WTC11 (cell line): Measurements from ENCODE around the gene ATP6V1C2. TPM values are rescaled to one million over a fixed set of nuclear protein-coding genes. Genes with fewer than 3 reads are reported as not detected.

ENCODE experiments used
- ATAC-seq: fragments of 200-7000 bp; cut with Tn5 transposase; 2 replicates; pipeline ENCODE4 v1.10.0; 2021; ENCODE audit warnings: mild to moderate bottlenecking, moderate library complexity
- CTCF ChIA-PET: fragments of 300-600 bp; sonication (Branson Sonifier 250); formaldehyde crosslinking; loops from one replicate; lab custom pipeline; 2021; ENCODE audit warnings: antibody characterized with exemption; lab: Charles Lee
- POLR2A ChIA-PET: fragments of 350-600 bp; sonication (Branson Sonifier 250); formaldehyde crosslinking; loops from one replicate; lab custom pipeline; 2021; ENCODE audit warnings: antibody characterized with exemption; lab: Charles Lee
- DNase-seq: peaks from one replicate; pipeline ENCODE4 v3.0.0; 2021; ENCODE audit warnings: low spot score
- H3K27ac Mint-ChIP-seq: 2 replicates; pipeline ENCODE4 v1.8.0; 2021; ENCODE audit warnings: mixed read lengths
- H3K27me3 Mint-ChIP-seq: 2 replicates; pipeline ENCODE4 v1.8.0; 2021; ENCODE audit warnings: low read depth, mild to moderate bottlenecking, moderate library complexity, mixed read lengths
- H3K36me3 Mint-ChIP-seq: 2 replicates; pipeline ENCODE4 v1.8.0; 2021; ENCODE audit warnings: mixed read lengths
- H3K4me1 Mint-ChIP-seq: 2 replicates; pipeline ENCODE4 v1.8.0; 2022; ENCODE audit warnings: mixed read lengths
- H3K4me3 Mint-ChIP-seq: 2 replicates; pipeline ENCODE4 v1.8.0; 2021; ENCODE audit warnings: mild to moderate bottlenecking, moderate library complexity, mixed read lengths
- H3K9me3 Mint-ChIP-seq: 2 replicates; pipeline ENCODE4 v1.8.0; 2021; ENCODE audit warnings: mixed read lengths
- CDX4 ChIP-seq: fragments of 250-450 bp; sonication (Bioruptor Pico); IDR thresholded peaks from 2 replicates; pipeline ENCODE4 v1.9.0; 2021; ENCODE audit warnings: moderate library complexity, mild to moderate bottlenecking, inconsistent platforms, borderline replicate concordance
- CREB1 ChIP-seq: sonication (generic); formaldehyde crosslinking; IDR thresholded peaks from 2 replicates; pipeline ENCODE4 v1.8.0; 2023; ENCODE audit warnings: mild to moderate bottlenecking, missing genetic modification reagents
- E2F5 ChIP-seq: sonication (generic); formaldehyde crosslinking; IDR thresholded peaks from 2 replicates; pipeline ENCODE4 v1.8.1; 2022; ENCODE audit warnings: mild to moderate bottlenecking, moderate library complexity, missing genetic modification reagents
- FOXP1 ChIP-seq: sonication (generic); formaldehyde crosslinking; IDR thresholded peaks from 2 replicates; pipeline ENCODE4 v1.8.0; 2022; ENCODE audit warnings: missing genetic modification reagents, mild to moderate bottlenecking, moderate library complexity, borderline replicate concordance
- FOXP4 ChIP-seq: sonication (generic); formaldehyde crosslinking; IDR thresholded peaks from 2 replicates; pipeline ENCODE4 v1.8.0; 2022; ENCODE audit warnings: mild to moderate bottlenecking, missing genetic modification reagents
- GRHL2 ChIP-seq: fragments of 250-450 bp; sonication (Bioruptor Pico); IDR thresholded peaks from 2 replicates; pipeline ENCODE4 v1.8.0; 2022; ENCODE audit warnings: mild to moderate bottlenecking, moderate library complexity; ENCODE audit not compliant: insufficient replicate concordance, severe bottlenecking
- IRF2 ChIP-seq: sonication (generic); formaldehyde crosslinking; IDR thresholded peaks from 2 replicates; pipeline ENCODE4 v1.8.0; 2022; ENCODE audit warnings: low read depth, missing genetic modification reagents, borderline replicate concordance
- NFATC4 ChIP-seq: fragments of 250-450 bp; sonication (Bioruptor Pico); IDR thresholded peaks from 2 replicates; pipeline ENCODE4 v1.9.0; 2021; ENCODE audit warnings: mild to moderate bottlenecking
- NR2C2 ChIP-seq: sonication (generic); formaldehyde crosslinking; IDR thresholded peaks from 2 replicates; pipeline ENCODE4 v1.8.0; 2022; ENCODE audit warnings: mild to moderate bottlenecking, missing genetic modification reagents
- OVOL2 ChIP-seq: fragments of 250-450 bp; sonication (Bioruptor Pico); IDR thresholded peaks from 2 replicates; pipeline ENCODE4 v1.9.0; 2021; ENCODE audit warnings: mild to moderate bottlenecking, borderline replicate concordance
- SP1 ChIP-seq: sonication (generic); formaldehyde crosslinking; conservative IDR thresholded peaks from 2 replicates; pipeline ENCODE4 v1.8.1; 2022; ENCODE audit warnings: missing genetic modification reagents
- ZNF425 ChIP-seq: fragments of 250-450 bp; sonication (Bioruptor Pico); conservative IDR thresholded peaks from 2 replicates; pipeline ENCODE4 v1.9.0; 2021; ENCODE audit warnings: mild to moderate bottlenecking
- ZNF512 ChIP-seq: sonication (generic); formaldehyde crosslinking; IDR thresholded peaks from 2 replicates; pipeline ENCODE4 v1.8.1; 2022; ENCODE audit warnings: missing genetic modification reagents, borderline replicate concordance
- ZNF671 ChIP-seq: fragments of 250-450 bp; sonication (Bioruptor Pico); IDR thresholded peaks from 2 replicates; pipeline ENCODE4 v1.8.0; 2021; ENCODE audit warnings: mild to moderate bottlenecking
- total RNA-seq: library from RNA; stranded (reverse); gene quantifications from 3 replicates; pipeline ENCODE4 v1.2.3, GENCODE V29; 2021

The ATP6V1C2 gene
- total RNA-seq, 1 experiment from 2014 or later, result 0.42 TPM

GRCh38 chr2:10776231-10776977, 55.0 kb downstream of the ATP6V1C2 start (continued):
- TF ChIP-seq ZNF425, result no peak

GRCh38 chr2:10777111-10777841, 55.8 kb downstream of the ATP6V1C2 start:
- CTCF ChIA-PET, result interaction anchor here (0.7 to 1.3 kb wide), 4 partner anchors 14 to 352 kb away, joined by 3 to 4 read pairs (median 4); no protein-coding TSS in a partner anchor
- H3K4me3 Mint-ChIP-seq, result no peak overlapping the region
- H3K36me3 Mint-ChIP-seq, result peaks cover 22% of the 10 kb centered on the region
- no peaks in the 10 kb centered on the region for H3K9me3 Mint-ChIP-seq
- no peaks in the 10 kb centered on the region for H3K27me3 Mint-ChIP-seq
- 0 out of 2 replicates have a peak overlapping the region, but pooled peaks have one; percentile 53 for H3K27ac Mint-ChIP-seq
- POLR2A ChIA-PET, result no interaction called here
- H3K4me1 Mint-ChIP-seq, result peaks cover 5% of the 10 kb centered on the region; the same call in 1 of the 2 replicates
- no peak for DNase-seq
- ATAC-seq, result no peak
- TF ChIP-seq FOXP1 (CRISPR knock-in tag), result 0 out of 2 replicates have a peak, but pooled peaks have one; percentile 23
- no peak for TF ChIP-seq GRHL2
- no peak for TF ChIP-seq IRF2 (CRISPR knock-in tag)
- TF ChIP-seq CREB1, result no peak

- TF ChIP-seq ZNF425, result no peak
- no peak for TF ChIP-seq NFATC4
- TF ChIP-seq ZNF512, result no peak
- TF ChIP-seq ZNF671 (CRISPR knock-in tag), result no peak
- TF ChIP-seq FOXP4 (CRISPR knock-in tag), result no peak
- TF ChIP-seq CDX4 (CRISPR knock-in tag), result no peak
- TF ChIP-seq E2F5 (CRISPR knock-in tag), result no peak
- no peak for TF ChIP-seq NR2C2 (CRISPR knock-in tag)
- TF ChIP-seq OVOL2 (CRISPR knock-in tag), result no peak
- TF ChIP-seq SP1 (CRISPR knock-in tag), result no peak
- Mint-ChIP-seq H3K4me3 (no peak overlapping the region), H3K9me3 (no peaks in the 10 kb centered on the region), H3K27ac (no peak overlapping the region), H3K27me3 (no peaks in the 10 kb centered on the region), H3K4me1 (peaks cover 5% of the 10 kb centered on the region; the same call in 1 of the 2 replicates), H3K36me3 (peaks cover 27% of the 10 kb centered on the region)
- DNase-seq (no peak), ATAC-seq (no peak)
- POLR2A ChIA-PET, result no interaction called here
- CTCF ChIA-PET, result interaction anchor here (0.7 to 1.3 kb wide), 5 partner anchors 15 to 352 kb away, joined by 3 to 4 read pairs (median 3); partner anchors contain the start of gene ATP6V1C2
Measured at GRCh38 chr2:10777842-10778723, 56.7 kb downstream of the ATP6V1C2 start.
